K562 (cell line): ENCODE results near the gene CDHR2. TPM values are rescaled to one million over a fixed set of nuclear protein-coding genes. Genes with fewer than 3 reads are reported as not detected.

Experiments used
- ATAC-seq: fragments of 200-7000 bp; cut with Tn5 transposase; 3 replicates; pipeline ENCODE4 v1.9.1; 2020; ENCODE audit warnings: moderate library complexity
- BruUV-seq: library from RNA; stranded (reverse); fragments of 400-500 nt; replicated peaks from 2 replicates; lab custom pipeline; 2021; lab: Mats Ljungman, UMichigan
- CTCF ChIA-PET: fragments of 300-600 bp; formaldehyde crosslinking; extraction: SDS; loops from one replicate; lab custom pipeline; 2021; ENCODE audit warnings: low intra/inter-chr PET ratio; lab: Yijun Ruan, JAX
- POLR2A ChIA-PET: fragments of 300-600, 350-650 bp; sonication (Branson Sonifier 250); formaldehyde crosslinking; extraction: SDS; loops from one replicate; lab custom pipeline; 2021; ENCODE audit warnings: antibody characterized with exemption, inconsistent platforms; lab: Yijun Ruan, JAX
- DNase-seq, 4 experiments: peaks; one replicate each; pipeline versions ENCODE4 v3.0.0 to v3.0.0-alpha.2; 2011 to 2018; ENCODE audit warnings: low spot score in 3 of 4, mixed read lengths in 3 of 4; ENCODE audit errors: extremely low read depth in 1 of 4
- FAIRE-seq: peaks from 2 replicates; lab custom pipeline; 2011; peaks lifted over from hg19 to GRCh38; lab: Jason Lieb, UNC
- H2AFZ ChIP-seq: 2 replicates; pipeline ENCODE4 v1.6.0; 2011; ENCODE audit warnings: low read depth, low read length, control low read depth, inconsistent platforms
- H3K27ac ChIP-seq: fragments of 200-600 bp; 3 replicates; pipeline ENCODE4 v1.8.0; 2011; ENCODE audit warnings: low read depth, mild to moderate bottlenecking, control low read depth, inconsistent platforms, low read length, moderate library complexity, mixed read lengths; ENCODE audit errors: extremely low read depth
- H3K27me3 ChIP-seq, 2 experiments: fragments of 300-600 bp in 1 of 2; 2 replicates in 1 of 2; 3 replicates in 1 of 2; pipeline versions ENCODE4 v1.6.0 to v1.8.0; 2011; ENCODE audit warnings: inconsistent platforms in 2 of 2, low read length in 2 of 2, mild to moderate bottlenecking in 1 of 2, mixed read lengths in 1 of 2, moderate library complexity in 1 of 2; ENCODE audit not compliant: control insufficient read depth in 2 of 2, insufficient read depth in 2 of 2
- H3K36me3 ChIP-seq: fragments of 300-600 bp; 3 replicates; pipeline ENCODE4 v1.8.0; 2011; ENCODE audit warnings: mild to moderate bottlenecking, low read length, inconsistent platforms; ENCODE audit not compliant: control insufficient read depth, insufficient read depth
- H3K4me1 ChIP-seq, 2 experiments: fragments of 200-600 bp in 1 of 2; replicated peaks in 1 of 2; 2 replicates in 1 of 2; 3 replicates in 1 of 2; pipeline versions ENCODE4 v1.5.1 to v1.8.0; 2011; ENCODE audit warnings: inconsistent platforms in 2 of 2, low read length in 2 of 2, mild to moderate bottlenecking in 1 of 2, mixed read lengths in 1 of 2, moderate library complexity in 1 of 2; ENCODE audit not compliant: control insufficient read depth in 2 of 2, insufficient read depth in 2 of 2
- H3K4me2 ChIP-seq: 2 replicates; pipeline ENCODE4 v1.6.1; 2011; ENCODE audit warnings: low read length, control low read depth, inconsistent platforms, mixed read lengths; ENCODE audit not compliant: insufficient read depth
- H3K4me3 ChIP-seq: fragments of 200-600 bp; sonication (generic), shearing (Covaris generic); 2 replicates; pipeline ENCODE4 v1.5.1; 2016; ENCODE audit warnings: control low read depth, inconsistent platforms
- H3K79me2 ChIP-seq: fragments of 200-600 bp; 3 replicates; pipeline ENCODE4 v1.8.0; 2011; ENCODE audit warnings: low read length, inconsistent platforms; ENCODE audit not compliant: control insufficient read depth, insufficient read depth
- H3K9ac ChIP-seq, 2 experiments: 2 replicates each; pipeline versions ENCODE4 v1.6.0 to v1.6.1; 2011; ENCODE audit warnings: low read depth in 2 of 2, low read length in 2 of 2, control low read depth in 1 of 2, inconsistent platforms in 1 of 2, mild to moderate bottlenecking in 1 of 2, mixed read lengths in 1 of 2; ENCODE audit not compliant: insufficient read depth in 1 of 2
- H3K9me1 ChIP-seq: one replicate; pipeline ENCODE4 v1.6.0; 2011; ENCODE audit warnings: inconsistent platforms, mild to moderate bottlenecking, low read length, moderate library complexity; ENCODE audit not compliant: control insufficient read depth, insufficient read depth
- H3K9me3 ChIP-seq: replicated peaks from 2 replicates; pipeline ENCODE4 v1.5.1; 2011; ENCODE audit warnings: low read depth, low read length, inconsistent platforms; ENCODE audit not compliant: control insufficient read depth, insufficient read depth
- H4K20me1 ChIP-seq: replicated peaks from 2 replicates; pipeline ENCODE4 v1.6.1; 2011; ENCODE audit warnings: low read length, inconsistent platforms, mixed read lengths; ENCODE audit not compliant: control insufficient read depth, insufficient read depth
- CCAR2 ChIP-seq: fragments of 200-400 bp; formaldehyde crosslinking; IDR thresholded peaks from 2 replicates; pipeline ENCODE4 v1.6.1; 2017; ENCODE audit warnings: mild to moderate bottlenecking, low read depth, low read length
- RB1 ChIP-seq: fragments of 450-650 bp; IDR thresholded peaks from 2 replicates; pipeline ENCODE4 v1.6.1; 2017; ENCODE audit warnings: low read depth, mild to moderate bottlenecking
- RBFOX2 ChIP-seq: fragments of 200-400 bp; formaldehyde crosslinking; IDR thresholded peaks from 2 replicates; pipeline ENCODE4 v1.6.1; 2017; ENCODE audit warnings: low read depth, mild to moderate bottlenecking, low read length, moderate library complexity
- RHOXF2B ChIP-seq: fragments of 250-450 bp; sonication (Bioruptor Pico); conservative IDR thresholded peaks from 2 replicates; pipeline ENCODE4 v1.5.1; 2021
- TAL1 ChIP-seq: fragments of 450-650 bp; IDR thresholded peaks from 2 replicates; pipeline ENCODE4 v1.6.1; 2016; ENCODE audit warnings: mild to moderate bottlenecking
- WGBS: fragments of 100-300 bp; shearing (Covaris generic); methylation state at CpG from one replicate; pipeline ENCODE4 v1.1.6; 2016; ENCODE audit warnings: low coverage, mixed read lengths; ENCODE audit not compliant: insufficient coverage; ENCODE audit errors: missing lambda C conversion rate; 5-methylcytosine and 5-hydroxymethylcytosine counted together
- in situ Hi-C: fragments of 300-500 bp; cut with MboI; formaldehyde crosslinking; loops from 4 replicates; pipeline ENCODE4 v1.15.0; 2018; ENCODE audit warnings: inconsistent platforms, mixed read lengths
- intact Hi-C: fragments of 100-400 bp; cut with micrococcal nuclease; formaldehyde crosslinking; loops from 2 replicates; pipeline ENCODE4 v1.14.2; 2022
- polyA plus RNA-seq, 8 experiments: library from polyadenylated mRNA; depleted of rRNA in 4 of 8; stranded (reverse) in 5 of 8; unstranded in 3 of 8; fragments of >200 nt; fragmentation: Nextera tagmentation in 2 of 8; fragmentation: Illumina TruSeq in 1 of 8; extraction: Ambion mirVana in 2 of 8; extraction: Trizol in 1 of 8; gene quantifications; 2 replicates each; pipeline versions ENCODE4 v1.2.1 to v1.2.3, GENCODE V29; 2011 to 2014; ENCODE audit warnings: inconsistent platforms in 1 of 8, missing spikeins in 1 of 8
- total RNA-seq, 7 experiments: library from RNA; depleted of rRNA in 6 of 7; stranded (reverse); fragments of >200 nt in 6 of 7; fragmentation: Illumina TruSeq in 2 of 7; extraction: Trizol in 2 of 7; gene quantifications; 2 replicates each; pipeline versions ENCODE4 v1.2.1 to v1.2.3, GENCODE V29; 2011 to 2021; ENCODE audit warnings: low replicate concordance in 1 of 7
- TF ChIP-seq, protein P1 (sequence below): sonication (generic); formaldehyde crosslinking; IDR thresholded peaks from 2 replicates; pipeline ENCODE4 v1.8.1; 2023; ENCODE audit warnings: mild to moderate bottlenecking, missing genetic modification reagents

Gene CDHR2
- total and polyA plus RNA-seq, 9 of the 15 experiments (the other 6 are each of a cell fraction or from before 2014, with no cell fraction given): 0.01 to 0.62 (median 0.09) TPM; not detected in 2

DNA sequence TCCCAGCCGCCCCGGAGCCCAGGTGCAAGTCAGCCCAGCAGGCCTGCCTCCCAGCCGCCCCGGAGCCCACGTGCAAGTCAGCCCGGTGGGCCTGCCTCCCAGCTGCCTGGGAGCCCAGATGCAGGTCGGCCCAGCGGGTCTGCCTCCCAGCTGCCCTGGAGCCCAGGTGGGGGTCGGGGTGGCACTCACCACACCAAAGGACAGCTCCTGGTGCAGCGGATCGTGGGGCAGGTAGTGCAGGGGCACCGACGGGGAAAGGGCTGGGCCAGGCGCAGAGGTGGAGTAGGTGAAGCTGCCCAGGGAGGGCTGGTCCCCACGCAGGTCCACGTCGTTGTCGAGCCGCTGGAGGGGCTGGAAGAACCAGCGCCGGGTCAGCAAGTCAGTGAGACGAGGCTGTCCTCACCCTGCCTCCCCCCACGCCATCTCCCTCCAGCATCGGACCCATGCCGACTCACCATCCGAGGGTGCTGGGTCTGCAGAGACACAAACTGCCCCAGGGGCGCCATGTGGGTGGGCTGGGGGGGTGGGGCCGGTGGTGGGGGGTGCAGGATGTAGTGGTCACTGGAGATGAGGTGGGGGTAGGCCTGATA is 18.7 kb upstream of the CDHR2 start:
- FAIRE-seq (no peak), DNase-seq (peak in 1 of 4 experiments; percentile 25), ATAC-seq (no peak)
- 97% methylated on average over 22 of the region's 28 CpGs for WGBS
- Histone ChIP-seq H3K4me2 (no peak overlapping the region), H4K20me1 (peaks cover 26% of the 10 kb centered on the region; the same call in 1 of the 2 replicates), H3K9me3 (no peaks in the 10 kb centered on the region), H3K4me1 (peaks cover 25 to 53% of the 10 kb centered on the region in 2 experiments), H3K9me1 (peaks cover 4% of the 10 kb centered on the region), H3K4me3 (no peak overlapping the region), H3K36me3 (peaks cover 77% of the 10 kb centered on the region; the same call in 2 of the 3 replicates), H2AFZ (no peak overlapping the region), H3K27ac (no peak overlapping the region), H3K27me3 (no peaks in the 10 kb centered on the region), H3K79me2 (peaks cover 30% of the 10 kb centered on the region), H3K9ac (no peak overlapping the region)
- intact Hi-C loops (no loop called here), in situ Hi-C loops (no loop called here)
- POLR2A ChIA-PET: no interaction called here
- CTCF ChIA-PET: no interaction called here
- no TSS peak for BruUV-seq
- TF ChIP-seq TAL1 (no peak), RBFOX2 (0 out of 2 replicates have a peak, but pooled peaks have one; percentile 6)

DNA sequence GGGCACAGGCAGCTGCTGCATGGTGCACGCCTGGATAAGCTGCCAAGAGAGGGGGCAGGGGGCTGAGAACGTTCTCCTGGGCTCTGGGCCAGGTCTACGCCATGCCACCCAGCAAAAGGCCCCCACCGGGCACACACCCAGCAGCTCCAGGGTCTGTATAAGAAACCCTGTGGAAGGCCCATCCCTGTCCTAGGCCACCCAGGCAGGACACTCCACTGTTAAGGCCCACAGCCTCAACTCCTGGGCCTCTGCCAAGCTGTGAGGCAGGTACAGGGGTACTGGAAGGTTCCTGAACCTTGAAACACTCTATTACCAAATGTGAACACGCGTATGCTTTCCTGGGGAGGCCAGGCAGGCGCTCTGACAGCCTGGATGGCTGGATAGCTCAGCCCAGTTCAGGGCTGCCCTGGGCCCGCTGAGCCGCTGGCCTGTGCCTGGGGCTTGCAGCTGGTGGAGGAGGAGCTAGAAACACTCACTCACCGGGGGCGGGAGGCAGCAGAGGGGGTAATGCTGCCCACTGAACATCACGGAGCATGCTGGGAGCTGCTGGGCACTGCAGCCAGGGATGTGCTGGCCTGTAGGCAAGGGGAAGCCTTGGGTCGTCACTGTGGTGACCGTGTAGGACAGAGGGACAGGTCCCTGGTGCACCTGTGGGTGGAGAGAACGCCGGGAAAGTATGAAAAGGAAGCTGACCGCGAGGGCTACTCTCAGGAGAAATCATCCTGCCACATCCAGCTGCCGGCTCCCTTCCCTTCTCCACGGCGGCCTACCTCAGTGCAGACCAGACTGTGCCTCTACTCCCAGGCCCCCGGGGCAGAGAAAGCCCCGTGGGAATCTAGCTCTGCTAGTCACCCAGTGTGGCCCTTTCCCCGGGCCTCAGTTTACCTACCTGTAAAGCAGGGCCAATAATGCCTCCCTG is 17.9 kb upstream of the CDHR2 start:
- WGBS: 93% methylated on average over 21 of the region's 24 CpGs
- peaks cover 26% of the 10 kb centered on the region; the same call in 1 of the 2 replicates for H4K20me1 ChIP-seq
- H3K27me3 ChIP-seq: no peaks in the 10 kb centered on the region
- no peak overlapping the region for H3K4me2 ChIP-seq
- ChIA-PET POLR2A (interaction anchor here (0.6 to 1.3 kb wide), 4 partner anchors 10 to 83 kb away, joined by 3 to 6 read pairs (median 4); partner anchors contain the start of gene FAF2), CTCF (no interaction called here)
- H2AFZ ChIP-seq: no peak overlapping the region
- H3K36me3 ChIP-seq: peaks cover 78% of the 10 kb centered on the region; the same call in 2 of the 3 replicates
- no TSS peak for BruUV-seq
- peaks cover 4% of the 10 kb centered on the region for H3K9me1 ChIP-seq
- ATAC-seq (no peak), FAIRE-seq (no peak), DNase-seq (no peak)
- peak overlapping the region in 1 of 2 experiments; percentile 17; a peak in 1 of 4 replicates for H3K9ac ChIP-seq
- in situ Hi-C loops: no loop called here
- TF ChIP-seq CCAR2 (no peak), RB1 (no peak), RHOXF2B (CRISPR knock-in tag) (no peak), RBFOX2 (peak; percentile 60; the same call in 1 of the 2 replicates)
- TF ChIP-seq, protein P1, sequence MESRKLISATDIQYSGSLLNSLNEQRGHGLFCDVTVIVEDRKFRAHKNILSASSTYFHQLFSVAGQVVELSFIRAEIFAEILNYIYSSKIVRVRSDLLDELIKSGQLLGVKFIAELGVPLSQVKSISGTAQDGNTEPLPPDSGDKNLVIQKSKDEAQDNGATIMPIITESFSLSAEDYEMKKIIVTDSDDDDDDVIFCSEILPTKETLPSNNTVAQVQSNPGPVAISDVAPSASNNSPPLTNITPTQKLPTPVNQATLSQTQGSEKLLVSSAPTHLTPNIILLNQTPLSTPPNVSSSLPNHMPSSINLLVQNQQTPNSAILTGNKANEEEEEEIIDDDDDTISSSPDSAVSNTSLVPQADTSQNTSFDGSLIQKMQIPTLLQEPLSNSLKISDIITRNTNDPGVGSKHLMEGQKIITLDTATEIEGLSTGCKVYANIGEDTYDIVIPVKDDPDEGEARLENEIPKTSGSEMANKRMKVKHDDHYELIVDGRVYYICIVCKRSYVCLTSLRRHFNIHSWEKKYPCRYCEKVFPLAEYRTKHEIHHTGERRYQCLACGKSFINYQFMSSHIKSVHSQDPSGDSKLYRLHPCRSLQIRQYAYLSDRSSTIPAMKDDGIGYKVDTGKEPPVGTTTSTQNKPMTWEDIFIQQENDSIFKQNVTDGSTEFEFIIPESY (CRISPR knock-in tag): peak; percentile 64
- peaks cover 38% of the 10 kb centered on the region for H3K79me2 ChIP-seq
- intact Hi-C loops: no loop called here
- H3K4me3 ChIP-seq: no peak overlapping the region
- H3K9me3 ChIP-seq: no peaks in the 10 kb centered on the region
- H3K27ac ChIP-seq: no peak overlapping the region
- H3K4me1 ChIP-seq: peaks cover 27 to 58% of the 10 kb centered on the region in 2 experiments
